Smooth muscle cell (in vitro differentiated cells): ENCODE results near the gene GRM1. TPM values are rescaled to one million over a fixed set of nuclear protein-coding genes. Genes with fewer than 3 reads are reported as not detected.

Experiments used
- polyA plus RNA-seq: library from polyadenylated mRNA; unstranded; fragments of >200 nt; fragmentation: Nextera tagmentation; extraction: Ambion mirVana; gene quantifications from 2 replicates; pipeline ENCODE4 v1.2.1, GENCODE V29; 2016
- small RNA-seq: library from RNA; depleted of rRNA; stranded (forward); fragments of <200 nt; gene quantifications from one replicate; pipeline ENCODE3, GENCODE V24; 2014
- total RNA-seq: library from RNA; depleted of rRNA; stranded (reverse); fragments of >200 nt; gene quantifications from 2 replicates; pipeline ENCODE4 v1.2.3, GENCODE V29; 2014

Gene GRM1
- total and polyA plus RNA-seq, 2 experiments from 2014 or later, result not detected

Small RNA genes within 50 kb of the gene (small RNA-seq; reads per million reads assigned to genes)
- not detected for gene RNA5SP222

Other genes starting within 250 kb of the GRM1 start
- 8.3 and 10.3 TPM in 2 replicates for gene FBXO30, start 214.3 kb upstream of the GRM1 start, total RNA-seq
- gene FBXO30, start 214.3 kb upstream of the GRM1 start, polyA plus RNA-seq, result 3.1 and 3.6 TPM in 2 replicates
- 15.2 and 16.2 TPM in 2 replicates for gene SHPRH, start 64.7 kb upstream of the GRM1 start, total RNA-seq
- 6.0 and 8.6 TPM in 2 replicates for gene SHPRH, start 64.7 kb upstream of the GRM1 start, polyA plus RNA-seq